H1 (cell line): Measurements from ENCODE around the gene NR2E3. TPM values are rescaled to one million over a fixed set of nuclear protein-coding genes. Genes with fewer than 3 reads are reported as not detected.

ENCODE experiments used
- CTCF ChIA-PET: fragments of 300-600 bp; sonication (Branson Sonifier 250); formaldehyde crosslinking; loops from one replicate; lab custom pipeline; 2021; ENCODE audit not compliant: partially characterized antibody; lab: Charles Lee
- POLR2A ChIA-PET: fragments of 300-600 bp; sonication (Branson Sonifier 250); formaldehyde crosslinking; loops from one replicate; lab custom pipeline; 2021; ENCODE audit warnings: inconsistent platforms; ENCODE audit not compliant: partially characterized antibody; lab: Charles Lee
- DNase-seq, 2 experiments: peaks; one replicate each; pipeline versions ENCODE4 v3.0.0 to v3.0.0-alpha.2; 2010 to 2022; ENCODE audit warnings: low spot score in 2 of 2, low read depth in 1 of 2, mixed read lengths in 1 of 2
- FAIRE-seq: peaks from 2 replicates; lab custom pipeline; 2011; peaks lifted over from hg19 to GRCh38; lab: Jason Lieb, UNC
- H2AFZ ChIP-seq: 2 replicates; pipeline ENCODE4 v1.8.1; 2012; ENCODE audit warnings: low read length, inconsistent platforms
- H2AK5ac ChIP-seq: 2 replicates; pipeline ENCODE4 v1.6.1; 2013; ENCODE audit warnings: low read depth, low read length
- H2BK120ac ChIP-seq: replicated peaks from 2 replicates; pipeline ENCODE3; 2013; ENCODE audit warnings: low read depth, low read length, inconsistent platforms
- H2BK12ac ChIP-seq: 2 replicates; pipeline ENCODE4 v1.6.1; 2013; ENCODE audit warnings: low read depth, low read length
- H2BK15ac ChIP-seq: 2 replicates; pipeline ENCODE4 v1.6.1; 2013; ENCODE audit warnings: low read length
- H2BK20ac ChIP-seq: 2 replicates; pipeline ENCODE4 v1.6.1; 2013; ENCODE audit warnings: low read length
- H2BK5ac ChIP-seq: 2 replicates; pipeline ENCODE4 v1.6.1; 2013; ENCODE audit warnings: low read depth, low read length
- H3K14ac ChIP-seq: 2 replicates; pipeline ENCODE4 v1.6.1; 2013; ENCODE audit warnings: inconsistent platforms; ENCODE audit not compliant: insufficient read length
- H3K18ac ChIP-seq: 2 replicates; pipeline ENCODE4 v1.6.1; 2013; ENCODE audit warnings: low read length; ENCODE audit errors: extremely low read depth
- H3K23ac ChIP-seq: 2 replicates; pipeline ENCODE4 v1.6.1; 2013; ENCODE audit warnings: inconsistent platforms; ENCODE audit not compliant: insufficient read length
- H3K23me2 ChIP-seq: 2 replicates; pipeline ENCODE4 v1.6.1; 2013; ENCODE audit warnings: low read depth, low read length
- H3K27ac ChIP-seq: 2 replicates; pipeline ENCODE4 v1.6.1; 2011; ENCODE audit warnings: low read depth, low read length, inconsistent platforms
- H3K27me3 ChIP-seq, 4 experiments: replicated peaks in 1 of 4; 1 replicate in 1 of 4; 2 replicates in 3 of 4; pipeline versions ENCODE4 v1.6.1 to v1.8.1; 2011 to 2013; ENCODE audit warnings: low read length in 3 of 4, mild to moderate bottlenecking in 3 of 4, inconsistent platforms in 2 of 4, mixed read lengths in 2 of 4, moderate library complexity in 1 of 4; ENCODE audit not compliant: control insufficient read depth in 3 of 4, insufficient read depth in 3 of 4; ENCODE audit errors: extremely low read depth in 1 of 4
- H3K36me3 ChIP-seq, 4 experiments: 2 replicates each; pipeline versions ENCODE4 v1.6.1 to v1.8.1; 2011 to 2013; ENCODE audit warnings: mild to moderate bottlenecking in 4 of 4, low read length in 3 of 4, moderate library complexity in 2 of 4, control low read depth in 1 of 4, inconsistent platforms in 1 of 4; ENCODE audit not compliant: insufficient read depth in 4 of 4, control insufficient read depth in 2 of 4
- H3K4ac ChIP-seq: replicated peaks from 2 replicates; pipeline ENCODE3; 2013; ENCODE audit warnings: low read length, low read depth, mixed read lengths, inconsistent platforms; ENCODE audit not compliant: insufficient read length
- H3K4me1 ChIP-seq, 4 experiments: replicated peaks in 1 of 4; 1 replicate in 1 of 4; 2 replicates in 3 of 4; pipeline versions ENCODE4 v1.6.1 to v1.8.1; 2011 to 2013; ENCODE audit warnings: low read length in 3 of 4, inconsistent platforms in 2 of 4, mixed read lengths in 1 of 4; ENCODE audit not compliant: insufficient read depth in 4 of 4, control insufficient read depth in 3 of 4
- H3K4me2 ChIP-seq, 2 experiments: 2 replicates each; pipeline versions ENCODE4 v1.6.1 to v1.8.1; 2011 to 2013; ENCODE audit warnings: low read depth in 2 of 2, low read length in 2 of 2, control low read depth in 1 of 2, inconsistent platforms in 1 of 2, mild to moderate bottlenecking in 1 of 2; ENCODE audit not compliant: insufficient read depth in 1 of 2
- H3K4me3 ChIP-seq, 4 experiments: fragments of 200-600, 300-600 bp in 1 of 4; sonication (generic), shearing (Covaris generic), sonication (Bioruptor Twin) in 1 of 4; 2 replicates each; pipeline versions ENCODE4 v1.5.1 to v1.8.1; 2011 to 2016; ENCODE audit warnings: low read length in 4 of 4, low read depth in 3 of 4, control low read depth in 2 of 4, inconsistent platforms in 2 of 4, mild to moderate bottlenecking in 2 of 4, mixed read lengths in 1 of 4, moderate library complexity in 1 of 4; ENCODE audit not compliant: insufficient read depth in 2 of 4; ENCODE audit errors: extremely low read depth in 1 of 4
- H3K56ac ChIP-seq: replicated peaks from 2 replicates; pipeline ENCODE3; 2013; ENCODE audit warnings: low read depth, mild to moderate bottlenecking, mixed read lengths, low read length, inconsistent platforms; ENCODE audit not compliant: insufficient read length
- H3K79me1 ChIP-seq: 2 replicates; pipeline ENCODE4 v1.6.1; 2013; ENCODE audit warnings: low read depth, low read length, control low read depth
- H3K79me2 ChIP-seq, 2 experiments: 2 replicates each; pipeline versions ENCODE4 v1.6.1 to v1.8.1; 2012 to 2013; ENCODE audit warnings: low read length in 2 of 2, mild to moderate bottlenecking in 2 of 2, inconsistent platforms in 1 of 2; ENCODE audit not compliant: insufficient read depth in 2 of 2, control insufficient read depth in 1 of 2
- H3K9ac ChIP-seq, 4 experiments: replicated peaks in 1 of 4; 1 replicate in 1 of 4; 2 replicates in 3 of 4; pipeline versions ENCODE4 v1.6.1 to v1.8.1; 2011 to 2013; ENCODE audit warnings: low read depth in 3 of 4, low read length in 3 of 4, control low read depth in 2 of 4, mild to moderate bottlenecking in 2 of 4, moderate library complexity in 2 of 4, inconsistent platforms in 1 of 4; ENCODE audit errors: extremely low read depth in 1 of 4
- H3K9me3 ChIP-seq, 2 experiments: 2 replicates each; pipeline versions ENCODE4 v1.6.1 to v1.8.1; 2012 to 2013; ENCODE audit warnings: mild to moderate bottlenecking in 2 of 2, moderate library complexity in 2 of 2, control low read depth in 1 of 2, inconsistent platforms in 1 of 2, low read depth in 1 of 2, low read length in 1 of 2, mixed read lengths in 1 of 2; ENCODE audit not compliant: insufficient read depth in 2 of 2
- H4K20me1 ChIP-seq, 2 experiments: replicated peaks in 1 of 2; 2 replicates each; pipeline versions ENCODE3 to v1.8.1; 2011 to 2013; ENCODE audit warnings: inconsistent platforms in 2 of 2, low read length in 2 of 2, mild to moderate bottlenecking in 1 of 2; ENCODE audit not compliant: insufficient read depth in 2 of 2, control insufficient read depth in 1 of 2
- H4K5ac ChIP-seq: 2 replicates; pipeline ENCODE4 v1.6.1; 2013; ENCODE audit warnings: low read length, low read depth, mixed read lengths, inconsistent platforms; ENCODE audit not compliant: insufficient read length
- H4K8ac ChIP-seq: 2 replicates; pipeline ENCODE4 v1.8.0; 2013; ENCODE audit warnings: mild to moderate bottlenecking, moderate library complexity, low read length, inconsistent platforms; ENCODE audit not compliant: insufficient read depth; ENCODE audit errors: extremely low read depth
- H4K91ac ChIP-seq: replicated peaks from 2 replicates; pipeline ENCODE3; 2013; ENCODE audit warnings: low read length, mixed read lengths, inconsistent platforms; ENCODE audit not compliant: insufficient read length
- ATF2 ChIP-seq: IDR thresholded peaks from 2 replicates; pipeline ENCODE4 v1.6.1; 2012; ENCODE audit warnings: low read length, inconsistent platforms
- BACH1 ChIP-seq: IDR thresholded peaks from 2 replicates; pipeline ENCODE4 v1.6.1; 2012; ENCODE audit warnings: low read length, improper control_type of control experiment
- BCL11A ChIP-seq, 2 experiments: IDR thresholded peaks; one replicate each; pipeline ENCODE4 v1.6.1; 2011; ENCODE audit warnings: low read depth in 2 of 2, low read length in 2 of 2, mild to moderate bottlenecking in 2 of 2
- CBX5 ChIP-seq: fragments of 300-800, 300-1000 bp; sonication (generic); IDR thresholded peaks from 2 replicates; pipeline ENCODE4 v1.7.1; 2016; ENCODE audit warnings: antibody characterized with exemption, low read length, low read depth
- CBX8 ChIP-seq: fragments of 300-800, 300-1000 bp; sonication (generic); IDR thresholded peaks from 2 replicates; pipeline ENCODE4 v1.7.1; 2016; ENCODE audit warnings: low read depth, low read length, borderline replicate concordance
- EP300 ChIP-seq, 2 experiments: IDR thresholded peaks; 1 replicate in 1 of 2; 2 replicates in 1 of 2; pipeline ENCODE4 v1.6.1; 2011 to 2012; ENCODE audit warnings: low read depth in 2 of 2, low read length in 2 of 2, mild to moderate bottlenecking in 2 of 2, borderline replicate concordance in 1 of 2, inconsistent platforms in 1 of 2, moderate library complexity in 1 of 2
- EZH2 ChIP-seq: fragments of 200-600 bp; sonication (generic); IDR thresholded peaks from 2 replicates; pipeline ENCODE4 v1.7.1; 2012; ENCODE audit warnings: low read depth, mild to moderate bottlenecking, moderate library complexity, low read length, inconsistent platforms; ENCODE audit not compliant: severe bottlenecking
- FOSL1 ChIP-seq: IDR thresholded peaks from 2 replicates; pipeline ENCODE4 v1.6.1; 2011; ENCODE audit warnings: mild to moderate bottlenecking, low read depth, low read length, moderate library complexity; ENCODE audit not compliant: insufficient read depth
- MAFK ChIP-seq: IDR thresholded peaks from 2 replicates; pipeline ENCODE4 v1.6.1; 2012; ENCODE audit warnings: low read depth, mild to moderate bottlenecking, improper control_type of control experiment, low read length
- NANOG ChIP-seq: IDR thresholded peaks from 2 replicates; pipeline ENCODE4 v1.6.1; 2011; ENCODE audit warnings: low read length, low read depth, mild to moderate bottlenecking, inconsistent platforms; ENCODE audit not compliant: insufficient read depth, poor library complexity, severe bottlenecking
- SRF ChIP-seq: IDR thresholded peaks from 2 replicates; pipeline ENCODE4 v1.6.1; 2011; ENCODE audit warnings: mild to moderate bottlenecking, low read depth, low read length, moderate library complexity
- whole genome bisulfite sequencing, 2 experiments: shearing (Covaris generic) in 1 of 2; methylation state at CpG; one replicate each; pipeline versions ENCODE4 v1.1.6 to v1.1.7; 2013 to 2015; ENCODE audit warnings: low lambda C conversion rate in 2 of 2, mixed read lengths in 2 of 2, inconsistent platforms in 1 of 2, low coverage in 1 of 2, missing lambda C conversion rate in 1 of 2; ENCODE audit not compliant: insufficient replicate concordance in 2 of 2, insufficient coverage in 1 of 2, insufficient read length in 1 of 2; ENCODE audit errors: extremely low coverage in 1 of 2, missing lambda C conversion rate in 1 of 2; 5-methylcytosine and 5-hydroxymethylcytosine counted together
- polyA plus RNA-seq, 7 experiments: library from polyadenylated mRNA; depleted of rRNA in 3 of 7; stranded (reverse) in 5 of 7; unstranded in 2 of 7; fragments of >200 nt in 5 of 7; fragments of 200-250 nt in 2 of 7; gene quantifications; 1 replicate in 5 of 7; 2 replicates in 1 of 7; 4 replicates in 1 of 7; pipeline versions ENCODE4 v1.2.1 to v1.2.3, GENCODE V29; 2011 to 2013; ENCODE audit warnings: missing spikeins in 2 of 7, mixed read lengths in 2 of 7
- total RNA-seq: library from RNA; stranded (reverse); fragmentation: NEBNext Ultra II Directional; extraction: Animal tissue kit (Norgen Biotek cat#: 25700); gene quantifications from 2 replicates; pipeline ENCODE4 v1.2.1, GENCODE V29; 2021

Gene NR2E3
- total and polyA plus RNA-seq, 2 of the 8 experiments (the other 6 are each of a cell fraction or from before 2014, with no cell fraction given), result 0.56 to 0.80 TPM

GRCh38 chr15:71811036-71811736 lies 832 bp downstream of the NR2E3 start:
- CTCF ChIA-PET, result interaction anchor here (0.6 to 2.2 kb wide), 4 partner anchors 10 to 345 kb away, joined by 4 to 6 read pairs (median 4); no protein-coding TSS in a partner anchor
- H2AFZ ChIP-seq, result no peak overlapping the region
- no peak overlapping the region for H2BK12ac ChIP-seq
- WGBS, 2 experiments, result 93% methylated on average over 17 of the region's 27 CpGs; no CpG with 5 or more reads in 1 of the 2 experiments
- no peak overlapping the region for H2BK5ac ChIP-seq
- H3K27ac ChIP-seq, result no peak overlapping the region
- H3K23ac ChIP-seq, result no peak overlapping the region
- no peak overlapping the region for H3K56ac ChIP-seq
- no peak overlapping the region for H4K8ac ChIP-seq
- H2AK5ac ChIP-seq, result no peak overlapping the region
- H2BK20ac ChIP-seq, result no peak overlapping the region
- no peak overlapping the region for H3K18ac ChIP-seq
- H2BK120ac ChIP-seq, result no peak overlapping the region
- no peak overlapping the region for H3K9ac ChIP-seq
- H3K36me3 ChIP-seq, result no peaks in the 10 kb centered on the region
- H3K4me2 ChIP-seq, result no peak overlapping the region
- DNase-seq (no peak), FAIRE-seq (no peak)
- no peaks in the 10 kb centered on the region for H3K9me3 ChIP-seq
- no peak overlapping the region for H2BK15ac ChIP-seq
- peaks cover 4% of the 10 kb centered on the region; the same call in 1 of the 2 replicates for H3K23me2 ChIP-seq
- peaks cover 8 to 29% (median 22%) of the 10 kb centered on the region in 4 experiments for H3K4me1 ChIP-seq
- H4K5ac ChIP-seq, result no peak overlapping the region
- no peaks in the 10 kb centered on the region for H3K79me1 ChIP-seq
- H3K27me3 ChIP-seq, result no peaks in the 10 kb centered on the region
- no peak overlapping the region for H3K4ac ChIP-seq
- POLR2A ChIA-PET, result no interaction called here
- no peak overlapping the region for H3K4me3 ChIP-seq
- no peak overlapping the region for H3K14ac ChIP-seq
- no peaks in the 10 kb centered on the region for H4K20me1 ChIP-seq
- H4K91ac ChIP-seq, result no peak overlapping the region
- H3K79me2 ChIP-seq, result no peaks in the 10 kb centered on the region
- TF ChIP-seq NANOG, result no peak
- TF ChIP-seq CBX8, result no peak
- TF ChIP-seq BCL11A (IDR thresholded peaks at IDR 0.05; ENCODE audit: low read depth in 2 of 2, low read length in 2 of 2), result no peak
- TF ChIP-seq SRF, result no peak
- TF ChIP-seq MAFK, result no peak
- no peak for TF ChIP-seq EZH2
- TF ChIP-seq CBX5, result no peak
- TF ChIP-seq BACH1, result no peak
- TF ChIP-seq FOSL1, result no peak
- no peak for TF ChIP-seq ATF2
- TF ChIP-seq EP300 (IDR thresholded peaks at IDR 0.05; ENCODE audit: borderline replicate concordance in 1 of 2, low read depth in 2 of 2, low read length in 2 of 2), result no peak
